Stimulated activated CD4-positive, alpha-beta T cell treated with anti-CD3 and anti-CD28 coated beads, Interleukin-1b, Interleukin-23, amount 100 ng/mL, for 4 hours (primary cell): Measurements from ENCODE around the gene DIAPH3.

ENCODE experiments used
- DNase-seq, 2 donors: peaks; one replicate each; pipeline ENCODE4 v3.0.0-alpha.2; 2020; ENCODE audit warnings: low read depth in 2 of 2

The DIAPH3 gene

GRCh38 chr13:59635589-59635988 is 528.1 kb downstream of the DIAPH3 start:
- DNase-seq = no peak

GRCh38 chr13:59633290-59633689 is 530.4 kb downstream of the DIAPH3 start:
- no peak for DNase-seq

GRCh38 chr13:59631271-59631670 is 532.5 kb downstream of the DIAPH3 start:
- DNase-seq = no peak

- no peak for DNase-seq
These were observed 538.6 kb downstream of the DIAPH3 start for GRCh38 chr13:59625111-59625510.

GRCh38 chr13:59623206-59623915 is 540.4 kb downstream of the DIAPH3 start:
- no peak for DNase-seq

- DNase-seq = no peak
These were observed 542.0 kb downstream of the DIAPH3 start for GRCh38 chr13:59621773-59622172.
